Cardiac ventricle fibroblast (primary cell): Measurements from ENCODE around the gene NR1H2. TPM values are rescaled to one million over a fixed set of nuclear protein-coding genes. Genes with fewer than 3 reads are reported as not detected.

Source experiments
- total RNA-seq: library from RNA; depleted of rRNA; stranded (reverse); fragments of >200 nt; gene quantifications from 2 replicates; pipeline ENCODE4 v1.2.3, GENCODE V29; 2015

The NR1H2 gene
- total RNA-seq = 77.4 and 87.6 TPM in 2 replicates

DNA sequence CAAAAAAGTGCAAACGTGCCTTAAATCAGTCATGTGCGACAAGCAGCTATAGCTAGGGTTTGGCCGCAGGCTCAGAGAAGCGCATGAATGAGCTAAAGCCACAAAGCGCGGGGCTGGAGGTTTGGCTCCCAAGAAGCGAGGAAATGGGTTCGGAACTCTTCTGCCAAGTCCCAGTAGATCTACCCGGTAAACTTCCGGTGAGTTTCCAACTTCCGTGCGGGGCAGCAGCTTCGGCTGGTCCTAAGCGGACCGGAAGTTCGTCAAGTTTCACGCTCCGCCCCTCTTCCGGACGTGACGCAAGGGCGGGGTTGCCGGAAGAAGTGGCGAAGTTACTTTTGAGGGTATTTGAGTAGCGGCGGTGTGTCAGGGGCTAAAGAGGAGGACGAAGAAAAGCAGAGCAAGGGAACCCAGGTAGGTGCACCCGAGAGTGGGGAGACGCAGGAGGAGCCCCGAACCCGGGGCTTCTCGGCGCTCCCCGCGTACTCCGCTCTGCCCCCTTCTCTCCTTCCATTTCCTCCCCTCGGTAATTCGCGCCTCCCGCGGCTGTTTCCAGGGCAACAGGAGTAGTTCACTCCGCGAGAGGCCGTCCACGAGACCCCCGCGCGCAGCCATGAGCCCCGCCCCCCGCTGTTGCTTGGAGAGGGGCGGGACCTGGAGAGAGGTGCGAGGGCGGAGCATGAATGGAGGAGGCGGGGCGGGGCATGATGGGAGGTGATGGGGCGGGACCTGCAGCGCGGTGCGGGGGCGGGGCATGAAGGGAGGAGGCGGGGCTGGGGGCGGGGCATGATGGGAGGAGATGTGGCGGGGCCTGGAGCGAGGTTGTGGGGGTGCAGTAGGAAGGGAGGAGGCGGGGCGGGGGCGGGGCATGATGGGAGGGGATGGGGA, at the start of gene NR1H2:
NR1H2 (plus strand) TSS at position 292 of the 885 bp plus-strand sequence. CDS start 1,149 bp downstream, outside the sequence.

DNA sequence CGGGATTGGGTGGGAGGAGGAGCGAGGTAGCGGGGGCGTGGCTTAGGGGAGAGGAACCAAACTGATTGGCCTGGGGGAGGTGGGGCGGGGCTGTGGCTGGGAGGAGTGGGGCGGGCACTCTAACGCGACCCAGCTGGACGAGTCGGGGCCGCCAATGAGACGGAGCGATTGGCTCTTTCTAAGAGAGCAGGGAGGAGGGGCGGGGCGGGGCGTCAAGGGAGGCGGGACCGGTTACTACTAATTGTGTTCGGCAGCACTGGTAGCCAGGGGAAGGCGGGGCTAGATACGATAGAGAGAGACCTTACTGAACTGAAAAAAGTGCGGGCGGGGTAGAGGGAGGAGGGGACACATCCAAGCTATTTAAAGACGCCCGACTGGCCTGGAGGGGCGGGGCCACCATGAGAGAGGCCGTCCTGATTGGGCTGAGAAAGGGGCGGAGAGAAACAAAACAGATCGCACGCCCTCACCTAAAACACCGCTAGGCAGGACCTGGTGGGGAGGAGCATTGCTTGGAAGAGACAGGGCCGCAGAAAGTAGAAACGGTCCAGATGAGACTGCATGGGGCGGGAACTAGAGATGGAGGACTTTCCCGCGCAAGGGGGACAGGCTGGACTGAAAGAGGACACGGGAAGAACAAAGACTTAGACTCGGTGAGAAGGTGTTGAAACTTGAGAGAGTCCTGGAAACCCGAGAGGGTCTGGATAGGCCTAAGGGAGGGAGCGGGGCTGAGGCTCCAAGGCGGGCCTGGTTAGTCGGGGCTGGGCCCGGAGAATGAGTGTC, 46.9 kb upstream of the NR1H2 start, which contains the start of gene KCNC3:
KCNC3 (minus strand) TSS at position 232 of the 780 bp plus-strand sequence. CDS start 295 bp downstream, outside the sequence.

DNA sequence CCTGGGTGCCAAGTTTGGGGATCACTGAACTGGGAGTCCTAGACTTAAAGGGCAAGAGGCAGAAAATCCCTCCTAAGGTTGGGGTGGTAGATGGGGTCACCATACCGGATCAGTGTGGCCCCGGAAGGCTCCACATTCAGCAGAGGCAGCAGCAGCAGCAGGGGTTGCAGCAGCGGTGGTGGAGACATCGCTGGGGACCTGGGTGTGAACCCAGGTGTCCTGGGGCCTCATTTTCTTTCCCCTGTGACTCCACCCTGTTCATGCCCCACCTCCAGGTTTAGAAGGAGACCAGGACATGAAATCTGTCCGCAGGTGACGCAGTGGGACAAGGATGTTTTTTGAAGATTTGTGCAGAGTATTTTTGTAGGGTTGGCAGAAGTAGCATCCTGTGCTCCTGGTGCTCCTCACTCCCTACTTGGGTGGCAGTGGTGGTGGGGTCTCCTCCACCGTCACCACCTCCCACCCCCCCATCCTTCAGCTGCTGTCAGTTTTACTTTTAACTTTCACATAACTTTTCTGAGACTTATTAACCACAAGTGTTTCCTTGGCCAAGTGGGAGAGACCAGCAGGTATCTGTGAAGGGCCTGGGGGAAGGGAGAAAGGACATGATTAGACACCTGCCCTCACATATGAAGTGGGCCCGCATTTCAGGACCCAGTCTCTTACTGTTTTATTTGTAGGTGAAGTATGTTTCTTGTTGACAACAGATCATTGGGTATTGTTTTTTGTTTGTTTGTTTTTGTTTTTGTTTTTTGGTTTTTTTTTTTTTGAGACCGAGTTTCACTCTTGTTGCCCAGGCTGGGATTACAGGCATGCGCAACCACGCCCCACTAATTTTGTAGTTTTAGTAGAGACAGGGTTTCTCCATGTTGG, 10.6 kb upstream of the NR1H2 start, which contains the start of gene NAPSA:
NAPSA (minus strand) TSS at position 206 of the 873 bp plus-strand sequence; CDS start at position 188, 18 bp downstream.

DNA sequence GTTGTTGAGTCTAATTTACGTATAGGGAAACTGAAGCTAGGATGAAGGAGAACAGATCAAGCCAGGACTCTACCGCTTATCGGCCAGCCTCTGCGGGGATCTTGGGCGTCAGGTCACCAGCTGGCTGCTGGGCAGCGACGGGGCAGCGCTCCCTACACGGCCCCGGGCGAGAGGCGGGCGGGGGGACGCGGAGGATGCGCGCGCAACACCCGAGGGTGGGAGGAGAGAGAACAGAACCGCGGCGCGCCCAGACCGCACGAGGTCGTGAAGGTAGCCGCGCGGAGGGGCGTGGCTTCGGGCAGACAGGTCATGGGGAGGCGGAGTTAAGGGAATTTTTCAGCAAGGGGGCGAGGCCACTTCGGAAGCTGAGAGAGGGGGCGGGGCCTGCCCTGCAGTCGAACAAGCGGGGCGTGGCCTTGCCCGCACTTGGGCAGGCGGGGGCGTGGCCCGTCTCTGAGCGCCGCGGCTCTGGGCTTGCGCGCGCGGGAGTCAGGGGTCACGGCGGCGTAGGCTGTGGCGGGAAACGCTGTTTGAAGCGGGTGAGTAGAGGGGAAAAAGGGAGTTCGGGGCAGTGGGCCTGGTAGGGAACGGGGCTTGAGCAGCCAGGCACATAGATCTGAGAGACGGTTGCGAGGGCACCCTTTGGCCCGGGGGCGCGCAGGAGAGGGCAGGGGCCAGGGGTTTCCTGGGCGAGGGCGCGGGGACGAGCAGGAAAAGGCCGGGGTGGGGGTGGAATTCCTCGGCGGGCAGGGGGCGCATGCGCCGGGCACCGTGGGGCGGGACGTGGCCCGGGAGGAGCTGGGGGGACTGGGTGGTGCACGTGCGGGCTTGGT, 7.8 kb downstream of the NR1H2 start, which contains the start of gene POLD1:
POLD1 (plus strand) TSS at position 496 of the 833 bp plus-strand sequence. CDS start 14,505 bp downstream, outside the sequence.

DNA sequence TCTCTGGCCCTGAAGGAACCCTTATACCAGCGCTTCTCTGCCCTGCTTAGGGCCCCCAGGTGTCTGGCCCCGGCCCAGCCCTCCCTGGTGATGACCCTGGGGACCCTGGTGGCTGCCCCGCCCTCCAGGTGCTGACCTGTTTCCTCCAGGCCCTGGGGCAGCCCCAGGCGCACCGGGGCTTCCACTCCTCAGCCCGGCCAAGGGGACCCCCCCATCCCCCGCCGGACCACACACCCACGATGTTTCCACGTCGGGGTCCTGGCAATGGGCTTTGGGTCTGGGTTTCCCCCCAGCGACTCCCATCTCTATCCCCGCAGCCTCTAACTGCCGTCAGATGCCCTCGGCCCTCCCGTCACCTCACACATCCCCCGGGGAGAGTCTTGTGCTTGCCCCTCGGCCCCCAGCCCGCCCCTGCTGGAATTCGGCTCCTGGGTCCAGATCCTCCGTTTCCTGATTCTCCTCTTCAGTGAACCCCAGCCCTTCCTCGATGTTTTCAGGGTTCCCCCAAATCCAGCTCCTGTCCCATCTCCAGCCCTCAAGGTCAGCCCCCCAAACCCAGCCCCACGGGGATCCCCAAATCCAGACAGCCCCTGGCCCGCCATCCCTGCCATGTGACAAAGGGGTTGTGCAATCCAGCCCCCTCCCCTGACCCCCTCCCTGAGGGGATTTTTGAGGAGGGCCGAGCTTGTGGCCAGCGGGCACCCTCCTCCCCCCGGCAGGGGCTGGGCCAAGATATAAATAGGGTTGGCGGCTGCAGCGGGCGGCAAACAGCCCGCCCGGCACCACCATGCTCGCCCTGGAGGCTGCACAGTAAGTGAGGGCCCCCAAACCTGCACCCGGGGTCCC, 42.1 kb downstream of the NR1H2 start, which contains the start of gene SPIB:
SPIB (plus strand) TSS at position 763 of the 846 bp plus-strand sequence; CDS start at position 788, 25 bp downstream.

DNA sequence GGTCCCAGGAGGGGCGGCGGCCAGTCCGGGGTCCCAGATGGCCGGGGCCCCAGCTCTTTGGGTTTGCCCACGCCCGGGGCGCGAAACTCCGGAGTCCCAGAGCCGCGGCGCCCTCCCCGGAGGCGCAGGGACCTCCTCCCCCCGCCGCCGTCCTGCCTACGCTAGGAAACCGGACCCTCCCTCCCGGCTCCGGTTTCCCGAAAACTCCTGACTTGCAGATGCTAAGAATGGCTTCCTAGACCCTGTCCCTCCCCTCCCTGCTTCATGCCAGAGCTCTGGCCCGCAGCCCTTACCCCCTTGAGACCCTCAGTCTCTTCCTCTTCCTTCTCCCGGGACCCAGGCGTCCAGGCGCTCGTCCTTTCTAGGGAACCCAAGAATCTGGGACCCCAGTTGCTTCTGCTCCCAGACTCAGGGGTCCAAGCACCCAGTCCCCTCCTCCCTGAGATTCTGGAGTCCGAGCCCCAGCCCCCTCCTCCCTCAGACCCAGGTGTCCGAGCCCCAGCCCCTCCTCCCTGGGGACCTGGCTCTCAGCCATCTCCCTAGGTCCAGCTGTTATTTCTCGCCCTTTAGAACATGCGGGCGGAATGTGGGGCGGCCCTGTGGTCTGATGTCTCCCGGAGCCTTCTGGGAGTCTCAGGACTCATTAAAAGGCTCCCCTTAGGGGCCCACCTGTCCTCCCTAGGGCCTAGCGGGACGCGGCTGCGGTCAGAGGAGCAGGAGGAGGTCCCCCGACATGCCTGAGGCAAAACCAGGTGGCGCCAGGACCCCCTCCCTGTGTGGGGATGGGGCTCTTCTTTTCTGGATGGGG, 56.2 kb downstream of the NR1H2 start, which contains the start of gene MYBPC2:
MYBPC2 (plus strand) TSS at position 672 of the 808 bp plus-strand sequence; CDS start at position 734, 62 bp downstream.

Other genes with a start within 250 kb of the NR1H2 start
- not detected in 2 replicates for gene IZUMO2, start 213.2 kb upstream of the NR1H2 start, total RNA-seq
- gene MYH14, start 172.8 kb upstream of the NR1H2 start, total RNA-seq = 0.19 TPM in 1 of 2 replicates, not detected in the other
- 0.20 and 0.25 TPM in 2 replicates for gene KCNC3, start 47.1 kb upstream of the NR1H2 start, total RNA-seq
- not detected in 2 replicates for gene NAPSA, start 10.8 kb upstream of the NR1H2 start, total RNA-seq
- gene POLD1, start 7.9 kb downstream of the NR1H2 start, total RNA-seq = 16.2 and 16.6 TPM in 2 replicates
- not detected in 2 replicates for gene SPIB, start 42.5 kb downstream of the NR1H2 start, total RNA-seq
- not detected in 2 replicates for gene MYBPC2, start 56.4 kb downstream of the NR1H2 start, total RNA-seq
- 72.9 and 77.7 TPM in 2 replicates for gene EMC10, start 100.0 kb downstream of the NR1H2 start, total RNA-seq
- 0.44 and 1.7 TPM in 2 replicates for gene GARIN5A, start 100.4 kb downstream of the NR1H2 start, total RNA-seq
- gene JOSD2, start 134.7 kb downstream of the NR1H2 start, total RNA-seq = 45.0 and 51.3 TPM in 2 replicates
- not detected in 2 replicates for gene ASPDH, start 137.5 kb downstream of the NR1H2 start, total RNA-seq
- 0.06 TPM in 1 of 2 replicates, not detected in the other for gene LRRC4B, start 192.0 kb downstream of the NR1H2 start, total RNA-seq